MM.1S (cell line): ENCODE results near the gene SPEG.

Source experiments
- EZH2 ChIP-seq: fragments of 300-600 bp; sonication (generic); optimal IDR thresholded peaks from 2 replicates; pipeline ENCODE3; 2017; ENCODE audit warnings: low read depth, mild to moderate bottlenecking, antibody characterized with exemption, low read length, mixed read lengths
- EZH2phosphoT487 ChIP-seq: fragments of 300-600 bp; sonication (generic); IDR thresholded peaks from 2 replicates; pipeline ENCODE4 v1.6.1; 2018; ENCODE audit warnings: antibody characterized with exemption, low read length
- TF ChIP-seq, protein P1 (sequence below): fragments of 300-600 bp; sonication (generic); IDR thresholded peaks from 2 replicates; pipeline ENCODE4 v1.5.1; 2016; ENCODE audit warnings: antibody characterized with exemption, low read length, mixed read lengths

DNA sequence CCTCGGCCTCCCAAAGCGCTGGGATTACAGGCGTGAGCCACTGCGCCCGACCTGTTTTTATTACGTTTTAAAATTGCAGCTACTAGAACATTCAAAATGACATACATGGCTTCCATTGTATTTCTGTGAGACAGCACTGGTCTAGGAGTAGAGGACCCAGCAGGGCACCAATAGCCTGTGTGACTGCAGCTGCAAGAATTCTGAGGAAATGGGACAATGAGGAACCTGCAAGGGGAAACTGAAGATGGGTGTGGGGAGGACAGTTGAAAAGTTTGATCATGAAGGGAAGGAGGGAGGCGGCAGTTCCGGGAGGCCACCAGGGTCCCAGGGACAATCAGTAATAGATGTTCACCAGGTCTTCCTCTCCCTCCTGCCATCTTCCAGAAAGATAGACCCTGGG is 33.0 kb upstream of the SPEG start:
- TF ChIP-seq, protein P1, sequence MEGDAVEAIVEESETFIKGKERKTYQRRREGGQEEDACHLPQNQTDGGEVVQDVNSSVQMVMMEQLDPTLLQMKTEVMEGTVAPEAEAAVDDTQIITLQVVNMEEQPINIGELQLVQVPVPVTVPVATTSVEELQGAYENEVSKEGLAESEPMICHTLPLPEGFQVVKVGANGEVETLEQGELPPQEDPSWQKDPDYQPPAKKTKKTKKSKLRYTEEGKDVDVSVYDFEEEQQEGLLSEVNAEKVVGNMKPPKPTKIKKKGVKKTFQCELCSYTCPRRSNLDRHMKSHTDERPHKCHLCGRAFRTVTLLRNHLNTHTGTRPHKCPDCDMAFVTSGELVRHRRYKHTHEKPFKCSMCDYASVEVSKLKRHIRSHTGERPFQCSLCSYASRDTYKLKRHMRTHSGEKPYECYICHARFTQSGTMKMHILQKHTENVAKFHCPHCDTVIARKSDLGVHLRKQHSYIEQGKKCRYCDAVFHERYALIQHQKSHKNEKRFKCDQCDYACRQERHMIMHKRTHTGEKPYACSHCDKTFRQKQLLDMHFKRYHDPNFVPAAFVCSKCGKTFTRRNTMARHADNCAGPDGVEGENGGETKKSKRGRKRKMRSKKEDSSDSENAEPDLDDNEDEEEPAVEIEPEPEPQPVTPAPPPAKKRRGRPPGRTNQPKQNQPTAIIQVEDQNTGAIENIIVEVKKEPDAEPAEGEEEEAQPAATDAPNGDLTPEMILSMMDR: no peak
- TF ChIP-seq EZH2 (no peak), EZH2phosphoT487 (no peak)
